HepG2 (cell line): ENCODE results near the gene SLC2A11. TPM values are rescaled to one million over a fixed set of nuclear protein-coding genes. Genes with fewer than 3 reads are reported as not detected.

ENCODE experiments used
- ARID4A ChIP-seq: sonication (generic); formaldehyde crosslinking; IDR thresholded peaks from 2 replicates; pipeline ENCODE4 v1.5.0; 2020; ENCODE audit warnings: mild to moderate bottlenecking, missing genetic modification reagents, borderline replicate concordance
- ARNT2 ChIP-seq: sonication (generic); formaldehyde crosslinking; IDR thresholded peaks from 2 replicates; pipeline ENCODE4 v1.8.0; 2022; ENCODE audit warnings: mild to moderate bottlenecking, low read depth, missing genetic modification reagents, moderate library complexity
- BHLHE40 ChIP-seq: IDR thresholded peaks from 2 replicates; pipeline ENCODE4 v1.6.1; 2011; ENCODE audit warnings: low read length, improper control_type of control experiment
- GRHL1 ChIP-seq: sonication (generic); formaldehyde crosslinking; conservative IDR thresholded peaks from 2 replicates; pipeline ENCODE4 v1.8.0; 2022; ENCODE audit warnings: missing genetic modification reagents
- PATZ1 ChIP-seq: sonication (generic); formaldehyde crosslinking; IDR thresholded peaks from 2 replicates; pipeline ENCODE4 v1.4.0; 2020; ENCODE audit warnings: missing genetic modification reagents
- RFX1 ChIP-seq: fragments of 450-650 bp; IDR thresholded peaks from 2 replicates; pipeline ENCODE4 v1.6.1; 2017
- ZFYVE20 ChIP-seq: sonication (generic); formaldehyde crosslinking; IDR thresholded peaks from 2 replicates; pipeline ENCODE4 v1.8.0; 2023; ENCODE audit warnings: low read depth, mild to moderate bottlenecking, moderate library complexity, missing genetic modification reagents, borderline replicate concordance
- ZNF407 ChIP-seq: sonication (generic); formaldehyde crosslinking; IDR thresholded peaks from one replicate; pipeline ENCODE4 v1.5.1; 2020; ENCODE audit warnings: mild to moderate bottlenecking, missing genetic modification reagents; ENCODE audit errors: not compliant biosample characterization
- ZNF639 ChIP-seq: conservative IDR thresholded peaks from 2 replicates; pipeline ENCODE4 v1.6.1; 2018; ENCODE audit warnings: missing genetic modification reagents
- ZNF781 ChIP-seq: sonication (generic); formaldehyde crosslinking; IDR thresholded peaks from 2 replicates; pipeline ENCODE4 v1.5.1; 2020; ENCODE audit warnings: borderline replicate concordance, mild to moderate bottlenecking, missing genetic modification reagents; ENCODE audit errors: not compliant biosample characterization
- polyA plus RNA-seq, 8 experiments: library from polyadenylated mRNA; depleted of rRNA in 3 of 8; stranded (reverse) in 7 of 8; unstranded in 1 of 8; fragments of >200 nt; fragmentation: Illumina TruSeq in 4 of 8; extraction: Trizol in 4 of 8; gene quantifications; 2 replicates each; pipeline versions ENCODE4 v1.2.1 to v1.2.3, GENCODE V29; 2011 to 2016; ENCODE audit warnings: low read depth in 4 of 8, missing spikeins in 1 of 8, mixed read lengths in 1 of 8; ENCODE audit not compliant: insufficient read depth in 1 of 8
- total RNA-seq, 5 experiments: library from RNA; depleted of rRNA; stranded (reverse); fragments of >200 nt; fragmentation: Illumina TruSeq; extraction: Trizol; gene quantifications; 2 replicates each; pipeline ENCODE4 v1.2.3, GENCODE V29; 2016; ENCODE audit warnings: low read depth in 1 of 5

Gene SLC2A11
- total and polyA plus RNA-seq, 2 of the 13 experiments (the other 11 are each of a cell fraction or from before 2014, with no cell fraction given) = 15.2 to 15.4 TPM

- no peak for TF ChIP-seq ARID4A (CRISPR knock-in tag)
- no peak for TF ChIP-seq BHLHE40
- no peak for TF ChIP-seq ZNF781 (CRISPR knock-in tag)
- no peak for TF ChIP-seq ZFYVE20 (CRISPR knock-in tag)
- no peak for TF ChIP-seq ZNF407 (CRISPR knock-in tag)
- no peak for TF ChIP-seq ZNF639
- peak; percentile 31; the same call in 1 of the 2 replicates for TF ChIP-seq PATZ1 (CRISPR knock-in tag)
- no peak for TF ChIP-seq GRHL1 (CRISPR knock-in tag)
- TF ChIP-seq ARNT2 (CRISPR knock-in tag) = no peak
- TF ChIP-seq RFX1 = no peak
Observed at GRCh38 chr22:23896523-23897186, 39.0 kb downstream of the SLC2A11 start (continued).
